Memory B cell (primary cell): Measurements from ENCODE around the gene RB1.
"Not testable (repeated sequence)": the region's sequence is repeated elsewhere in the genome, so short reads cannot be mapped to it uniquely, and the experiment has no call there.

Experiments used
- ATAC-seq: fragments of 150-1000 bp; cut with Tn5 transposase; 2 replicates; pipeline ENCODE4 v1.10.0; 2021; ENCODE audit warnings: low read depth, mild to moderate bottlenecking, moderate library complexity
- DNase-seq, 2 donors: peaks; one replicate each; pipeline ENCODE4 v3.0.0; 2022; ENCODE audit warnings: low spot score in 2 of 2
- H3K27ac Mint-ChIP-seq: one replicate; pipeline ENCODE4 v1.8.0; 2022; ENCODE audit warnings: mild to moderate bottlenecking, moderate library complexity, mixed read lengths
- H3K27me3 Mint-ChIP-seq: one replicate; pipeline ENCODE4 v1.8.0; 2022; ENCODE audit warnings: mixed read lengths
- H3K36me3 Mint-ChIP-seq: one replicate; pipeline ENCODE4 v1.8.0; 2022; ENCODE audit warnings: mild to moderate bottlenecking, mixed read lengths
- H3K4me1 Mint-ChIP-seq: one replicate; pipeline ENCODE4 v1.8.0; 2022; ENCODE audit warnings: mixed read lengths
- H3K4me3 Mint-ChIP-seq: one replicate; pipeline ENCODE4 v1.8.0; 2022; ENCODE audit warnings: mild to moderate bottlenecking, moderate library complexity, mixed read lengths
- H3K9me3 Mint-ChIP-seq: one replicate; pipeline ENCODE4 v1.8.0; 2022; ENCODE audit warnings: mixed read lengths

The RB1 gene

DNA sequence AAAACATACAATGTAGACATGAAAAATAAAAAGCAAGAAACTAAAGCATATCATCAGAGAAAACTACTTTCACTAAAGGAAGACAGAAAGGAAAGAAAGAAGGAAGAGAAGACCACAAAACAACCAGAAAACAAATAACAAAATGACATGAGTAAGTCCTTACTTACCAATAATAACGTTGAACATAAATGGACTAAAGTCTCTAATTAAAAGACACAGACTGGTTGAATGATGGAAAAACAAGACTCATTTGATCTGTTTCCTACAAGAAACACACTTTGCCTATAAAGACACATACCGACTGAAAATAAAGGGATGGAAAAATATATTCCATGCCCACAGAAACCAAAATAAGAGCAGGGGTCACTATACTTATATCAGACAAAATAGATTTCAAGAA, 46.0 kb downstream of the RB1 start:
- no peak for ATAC-seq
- H3K4me3 Mint-ChIP-seq: no peak overlapping the region
- H3K27ac Mint-ChIP-seq: no peak overlapping the region
- H3K9me3 Mint-ChIP-seq: peaks cover 18% of the 10 kb centered on the region
- H3K27me3 Mint-ChIP-seq: no peaks in the 10 kb centered on the region
- peaks cover 67% of the 10 kb centered on the region for H3K36me3 Mint-ChIP-seq
- DNase-seq: no peak
- peaks cover 2% of the 10 kb centered on the region for H3K4me1 Mint-ChIP-seq

DNA sequence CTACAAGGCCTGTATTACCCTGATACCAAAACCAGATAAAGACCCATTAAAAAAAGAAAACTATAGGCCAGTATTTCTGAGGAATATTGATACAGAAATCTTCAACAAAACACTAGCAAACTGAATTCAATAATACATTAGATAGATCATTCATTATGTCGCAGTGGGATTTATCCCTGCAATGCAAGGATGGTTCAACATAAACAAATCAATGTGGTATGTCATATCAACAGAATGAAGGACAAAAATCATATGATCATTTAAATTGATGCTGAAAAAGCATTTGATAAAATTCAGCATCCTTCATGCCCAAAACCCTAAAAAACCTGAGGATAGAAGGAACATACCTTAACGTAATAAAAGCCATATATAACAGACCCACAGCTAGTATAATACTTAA, 50.0 kb downstream of the RB1 start:
- peaks cover 22% of the 10 kb centered on the region for H3K9me3 Mint-ChIP-seq
- no peaks in the 10 kb centered on the region for H3K4me1 Mint-ChIP-seq
- H3K4me3 Mint-ChIP-seq: no peak overlapping the region
- no peaks in the 10 kb centered on the region for H3K27me3 Mint-ChIP-seq
- no peak for ATAC-seq
- DNase-seq: no peak
- no peak overlapping the region for H3K27ac Mint-ChIP-seq
- H3K36me3 Mint-ChIP-seq: peaks cover 66% of the 10 kb centered on the region

DNA sequence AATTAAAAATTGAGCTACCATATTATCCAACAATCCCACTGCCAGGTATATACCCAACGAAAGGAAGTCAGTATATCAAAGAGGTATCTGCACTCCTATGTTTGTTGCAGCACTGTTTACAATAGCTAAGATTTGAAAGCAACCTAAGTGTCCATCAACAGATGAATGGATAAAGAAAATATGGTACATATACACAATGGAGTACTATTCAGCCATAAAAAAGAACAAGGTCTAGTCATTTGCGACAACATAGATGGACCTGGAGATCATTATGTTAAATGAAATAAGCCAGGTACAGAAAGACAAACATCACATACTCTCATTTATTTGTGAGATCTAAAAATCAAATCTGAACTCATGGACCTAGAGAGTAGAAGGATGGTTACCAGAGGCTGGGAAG, 52.0 kb downstream of the RB1 start:
- DNase-seq, ATAC-seq, H3K27ac Mint-ChIP-seq, H3K27me3 Mint-ChIP-seq, H3K4me3 Mint-ChIP-seq, H3K4me1 Mint-ChIP-seq: not testable (repeated sequence)
- Mint-ChIP-seq H3K9me3 (peaks cover 17% of the 10 kb centered on the region), H3K36me3 (peaks cover 58% of the 10 kb centered on the region)

DNA sequence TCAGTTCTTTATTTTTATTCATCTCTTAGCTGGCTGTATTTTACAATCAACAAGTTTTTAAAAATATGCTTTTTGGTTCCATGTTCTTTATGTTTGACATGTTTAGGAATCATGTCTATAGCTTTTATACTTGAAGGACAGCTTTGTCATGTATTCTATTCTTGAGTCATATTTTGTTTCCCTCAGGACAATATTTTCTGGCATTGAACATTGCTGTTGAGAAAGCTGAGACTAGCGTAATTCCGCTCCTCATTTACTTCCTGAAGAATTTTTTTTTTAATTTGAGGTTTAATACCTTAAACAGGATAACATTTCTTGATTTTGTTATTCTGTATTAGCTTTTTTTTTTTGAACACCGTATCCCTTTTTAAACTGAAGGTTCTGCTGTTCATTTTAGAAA, 53.2 kb downstream of the RB1 start:
- Mint-ChIP-seq H3K27me3 (no peaks in the 10 kb centered on the region), H3K9me3 (peaks cover 8% of the 10 kb centered on the region), H3K4me1 (no peaks in the 10 kb centered on the region), H3K27ac (no peak overlapping the region), H3K36me3 (peaks cover 48% of the 10 kb centered on the region), H3K4me3 (no peak overlapping the region)
- no peak for DNase-seq
- ATAC-seq: no peak

DNA sequence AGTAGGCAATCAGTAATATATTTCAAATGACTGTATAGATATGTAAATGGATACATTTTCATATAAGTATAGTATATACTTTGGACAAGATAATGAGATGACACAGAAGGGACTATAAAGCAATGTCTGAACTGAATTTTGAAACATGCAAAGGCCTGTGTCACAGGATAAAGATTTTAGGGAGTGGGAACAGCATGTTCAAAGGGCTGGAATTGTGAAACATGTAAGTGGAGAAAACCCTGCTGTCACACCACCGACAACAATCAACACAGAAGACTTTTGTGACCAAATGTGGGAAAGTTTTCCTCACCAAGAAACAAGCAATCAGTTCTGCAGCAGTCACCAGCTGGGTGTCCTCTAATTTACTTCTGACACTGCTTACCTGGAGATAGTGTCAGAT, 66.4 kb downstream of the RB1 start:
- H3K4me3 Mint-ChIP-seq: no peak overlapping the region
- H3K36me3 Mint-ChIP-seq: peaks cover 44% of the 10 kb centered on the region
- no peaks in the 10 kb centered on the region for H3K27me3 Mint-ChIP-seq
- ATAC-seq: no peak
- no peak overlapping the region for H3K27ac Mint-ChIP-seq
- peaks cover 2% of the 10 kb centered on the region for H3K4me1 Mint-ChIP-seq
- peaks cover 11% of the 10 kb centered on the region for H3K9me3 Mint-ChIP-seq
- DNase-seq: no peak

DNA sequence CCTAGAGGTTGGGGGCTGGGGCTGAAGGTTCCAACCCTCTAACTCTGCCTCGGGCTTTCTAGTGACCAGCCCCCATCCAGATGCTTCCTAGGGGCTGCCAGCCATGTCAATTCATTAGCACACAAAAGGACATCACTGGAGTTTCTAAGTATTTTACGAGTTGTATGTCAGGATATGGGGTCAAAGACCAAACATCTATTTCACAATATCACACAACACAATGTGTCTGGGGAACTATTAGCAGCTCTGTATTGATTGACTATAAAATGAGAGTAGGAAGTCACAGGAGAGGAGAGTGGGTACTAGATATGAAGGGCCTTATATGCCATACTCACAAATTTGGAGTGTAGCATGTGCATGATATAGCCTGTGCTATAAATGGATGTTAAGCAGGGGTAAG, 67.3 kb downstream of the RB1 start:
- no peak for ATAC-seq
- Mint-ChIP-seq H3K4me3 (no peak overlapping the region), H3K27me3 (no peaks in the 10 kb centered on the region), H3K36me3 (peaks cover 42% of the 10 kb centered on the region), H3K27ac (no peak overlapping the region), H3K9me3 (peaks cover 11% of the 10 kb centered on the region), H3K4me1 (peaks cover 2% of the 10 kb centered on the region)
- DNase-seq: no peak

DNA sequence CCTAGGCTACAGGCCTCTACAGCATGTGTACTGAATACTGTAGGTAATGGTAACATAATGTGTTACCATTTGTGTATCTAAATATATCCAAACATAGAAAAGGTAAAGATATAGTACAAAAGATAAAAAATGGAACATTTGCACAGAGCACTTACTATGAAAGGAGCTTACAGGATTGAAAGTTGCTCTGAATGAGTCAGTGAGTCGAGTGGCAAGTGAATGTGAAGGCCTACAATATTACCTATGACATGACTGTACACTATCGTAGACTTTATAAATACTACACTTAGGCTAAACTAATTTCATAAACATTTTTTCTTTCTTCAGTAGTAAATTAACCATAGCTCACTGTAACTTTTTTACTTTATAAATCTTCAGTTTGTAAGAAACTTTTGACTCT, 74.3 kb downstream of the RB1 start:
- ATAC-seq (no peak), DNase-seq (no peak)
- Mint-ChIP-seq H3K9me3 (peaks cover 9% of the 10 kb centered on the region), H3K4me3 (no peak overlapping the region), H3K27ac (no peak overlapping the region), H3K4me1 (peaks cover 4% of the 10 kb centered on the region), H3K36me3 (peaks cover 38% of the 10 kb centered on the region), H3K27me3 (no peaks in the 10 kb centered on the region)

DNA sequence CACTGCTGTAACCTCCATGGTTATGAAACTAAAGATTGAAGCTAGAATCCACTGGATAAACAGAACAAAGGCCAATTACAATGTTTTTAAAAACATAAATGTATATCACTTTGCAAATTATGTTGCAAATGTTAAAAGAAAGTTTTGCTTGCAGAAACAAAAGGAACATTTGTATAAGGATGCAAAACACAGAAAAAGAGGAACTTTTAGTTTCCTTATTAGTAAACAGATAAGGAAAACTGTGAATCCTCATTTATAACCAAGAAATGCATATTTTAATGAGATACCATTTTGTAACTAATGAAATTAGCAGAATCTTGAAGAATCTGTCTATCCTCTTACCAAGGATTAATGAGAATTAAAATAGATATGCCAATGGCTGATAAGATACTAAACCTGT, 77.0 kb downstream of the RB1 start:
- no peak for DNase-seq
- Mint-ChIP-seq H3K27ac (peak overlapping the region; percentile 41), H3K4me3 (no peak overlapping the region), H3K9me3 (no peaks in the 10 kb centered on the region), H3K4me1 (peaks cover 4% of the 10 kb centered on the region), H3K36me3 (peaks cover 31% of the 10 kb centered on the region), H3K27me3 (no peaks in the 10 kb centered on the region)
- no peak for ATAC-seq

DNA sequence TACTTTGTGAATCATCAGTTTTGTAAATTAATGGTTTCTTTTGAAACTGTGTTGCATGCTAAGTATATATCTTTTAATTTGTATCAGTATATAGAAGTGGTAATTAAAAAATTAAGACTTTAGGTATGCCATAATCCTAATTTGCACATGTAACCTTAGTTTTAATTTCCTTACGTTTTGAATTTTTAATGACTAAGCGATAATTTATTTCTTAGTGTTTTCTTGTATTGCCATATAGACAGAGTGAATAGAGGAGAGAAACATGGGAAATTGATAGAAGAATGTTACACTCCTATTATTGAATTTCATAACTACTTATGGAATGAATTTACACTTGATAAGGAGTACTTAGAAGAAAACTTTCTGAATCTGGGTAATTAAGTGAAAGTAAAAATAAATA, 79.8 kb downstream of the RB1 start:
- Mint-ChIP-seq H3K27ac (no peak overlapping the region), H3K36me3 (peaks cover 32% of the 10 kb centered on the region)
- no peak for DNase-seq

DNA sequence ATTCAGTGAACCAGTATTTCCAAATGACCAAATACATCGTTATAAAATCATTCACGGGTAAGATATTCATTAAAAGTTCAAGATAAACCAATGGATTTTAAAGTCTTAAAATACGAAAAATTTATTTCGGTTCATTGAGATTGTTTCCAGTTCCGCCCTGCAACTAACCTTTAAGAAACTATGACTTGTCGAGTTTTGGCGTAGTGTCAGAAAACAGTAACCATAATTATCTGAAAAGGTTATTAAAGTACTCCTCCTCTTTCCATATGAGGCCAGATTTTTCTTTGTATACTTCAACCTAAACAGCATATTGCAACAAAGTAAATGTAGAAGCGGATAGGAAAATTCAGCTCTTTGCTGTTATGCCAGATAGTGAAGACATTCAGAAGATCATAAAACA, 83.3 kb downstream of the RB1 start:
- ATAC-seq: no peak
- no peaks in the 10 kb centered on the region for H3K4me1 Mint-ChIP-seq
- H3K27me3 Mint-ChIP-seq: no peaks in the 10 kb centered on the region
- no peak overlapping the region for H3K4me3 Mint-ChIP-seq
- no peak for DNase-seq
- H3K36me3 Mint-ChIP-seq: peaks cover 42% of the 10 kb centered on the region
- no peak overlapping the region for H3K27ac Mint-ChIP-seq
- peaks cover 12% of the 10 kb centered on the region for H3K9me3 Mint-ChIP-seq

More for the DNA sequence above, 79.8 kb downstream of the RB1 start:
- Mint-ChIP-seq H3K27me3 (no peaks in the 10 kb centered on the region), H3K4me1 (peaks cover 4% of the 10 kb centered on the region), H3K9me3 (no peaks in the 10 kb centered on the region), H3K4me3 (no peak overlapping the region)
- ATAC-seq: no peak

DNA sequence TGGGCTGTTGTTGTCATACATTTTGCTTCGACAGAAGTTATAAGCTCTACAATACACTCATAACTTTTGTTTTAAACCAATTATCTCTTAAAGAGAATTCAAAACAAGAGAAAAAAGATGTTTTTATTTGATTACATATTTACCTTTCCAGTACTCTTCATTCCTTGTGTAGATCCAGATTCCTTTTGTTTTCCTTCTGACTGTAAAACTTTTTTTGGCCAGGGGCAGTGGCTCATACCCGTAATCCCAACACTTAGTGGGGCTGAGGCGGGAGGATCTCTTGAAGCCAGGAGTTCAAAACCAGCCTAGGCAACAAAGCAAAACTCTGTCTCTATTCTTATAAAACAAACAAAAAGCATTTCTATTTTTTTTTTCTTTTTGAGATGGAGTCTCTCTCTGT, 87.7 kb downstream of the RB1 start:
- Mint-ChIP-seq H3K27ac (no peak overlapping the region), H3K4me1 (no peaks in the 10 kb centered on the region), H3K27me3 (no peaks in the 10 kb centered on the region), H3K4me3 (no peak overlapping the region), H3K9me3 (peaks cover 20% of the 10 kb centered on the region), H3K36me3 (peaks cover 55% of the 10 kb centered on the region)
- ATAC-seq: no peak
- no peak for DNase-seq

DNA sequence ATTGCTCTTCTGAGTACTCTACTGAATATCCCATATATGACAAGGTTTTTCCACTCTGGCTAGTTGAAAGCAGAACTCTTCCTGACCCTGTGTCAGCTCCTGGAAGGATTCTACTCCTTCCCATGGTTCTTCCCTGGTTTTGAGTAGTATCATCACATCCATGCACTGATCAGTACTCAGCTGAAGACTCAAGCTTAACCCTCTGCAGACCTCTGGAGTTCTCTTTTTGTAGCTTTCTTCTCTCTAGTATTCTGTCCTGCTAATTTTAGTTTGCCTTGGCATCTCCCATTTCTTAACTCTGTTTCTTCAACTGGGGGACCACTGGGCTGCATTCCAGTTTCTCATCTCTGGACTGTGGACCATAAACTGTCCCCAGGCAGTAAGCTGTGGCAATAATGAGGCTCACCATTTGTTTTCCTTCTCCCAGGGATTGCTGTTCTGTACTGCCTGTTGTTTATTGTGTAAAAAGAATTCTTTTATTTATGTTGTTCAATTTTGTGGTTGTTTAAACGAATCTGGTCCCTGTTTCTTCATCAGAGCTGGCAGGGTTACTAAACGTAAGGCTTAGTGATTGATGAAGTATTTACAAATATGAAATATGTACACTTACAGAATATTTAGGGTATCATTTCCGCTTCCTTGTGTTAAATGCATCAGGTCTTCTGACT, 89.6 kb downstream of the RB1 start:
- ATAC-seq (no peak), DNase-seq (no peak)
- no peaks in the 10 kb centered on the region for H3K4me1 Mint-ChIP-seq
- H3K27me3 Mint-ChIP-seq: no peaks in the 10 kb centered on the region
- H3K4me3 Mint-ChIP-seq: no peak overlapping the region
- no peak overlapping the region for H3K27ac Mint-ChIP-seq
- peaks cover 20% of the 10 kb centered on the region for H3K9me3 Mint-ChIP-seq
- peaks cover 54% of the 10 kb centered on the region for H3K36me3 Mint-ChIP-seq

DNA sequence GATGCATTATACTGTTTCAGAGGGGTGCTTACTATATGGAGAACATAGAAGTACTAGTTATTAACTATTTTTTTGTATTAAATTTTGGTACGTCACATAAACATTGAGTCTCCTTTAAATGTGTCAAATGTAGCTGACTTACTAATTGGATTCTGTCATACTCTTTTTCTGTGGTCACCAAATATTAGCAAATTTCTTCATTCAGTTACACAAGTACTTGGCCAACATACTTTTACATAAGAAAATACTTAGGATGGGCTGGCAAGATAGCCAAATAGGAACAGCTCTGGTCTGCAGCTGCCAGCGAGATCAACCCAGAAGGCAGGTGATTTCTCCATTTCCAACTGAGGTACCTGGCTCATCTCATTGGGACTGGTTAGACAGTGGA, 90.1 kb downstream of the RB1 start:
- Mint-ChIP-seq H3K27ac (no peak overlapping the region), H3K27me3 (no peaks in the 10 kb centered on the region), H3K4me1 (no peaks in the 10 kb centered on the region), H3K36me3 (peaks cover 53% of the 10 kb centered on the region), H3K9me3 (peaks cover 20% of the 10 kb centered on the region), H3K4me3 (no peak overlapping the region)
- no peak for ATAC-seq
- DNase-seq: no peak

DNA sequence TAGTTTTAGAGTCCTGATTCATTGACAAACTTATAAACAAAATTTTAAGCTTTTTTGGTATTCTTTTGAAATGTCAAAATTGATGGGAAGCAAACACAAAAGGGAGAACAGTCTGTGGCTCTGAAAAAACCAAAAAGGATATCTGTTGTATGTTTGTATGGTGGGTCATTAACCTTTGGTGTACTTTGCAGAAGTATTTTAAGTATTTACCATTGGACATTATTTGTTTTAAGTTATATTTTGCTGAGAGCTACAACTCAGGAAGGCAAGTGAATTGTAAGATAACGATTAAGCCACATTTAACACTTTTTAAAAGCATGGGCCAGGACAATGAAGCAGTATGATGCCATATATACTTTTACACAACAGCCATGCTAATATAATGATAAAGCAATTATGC, 94.2 kb downstream of the RB1 start:
- Mint-ChIP-seq H3K27me3 (no peaks in the 10 kb centered on the region), H3K27ac (no peak overlapping the region), H3K36me3 (peaks cover 31% of the 10 kb centered on the region)

DNA sequence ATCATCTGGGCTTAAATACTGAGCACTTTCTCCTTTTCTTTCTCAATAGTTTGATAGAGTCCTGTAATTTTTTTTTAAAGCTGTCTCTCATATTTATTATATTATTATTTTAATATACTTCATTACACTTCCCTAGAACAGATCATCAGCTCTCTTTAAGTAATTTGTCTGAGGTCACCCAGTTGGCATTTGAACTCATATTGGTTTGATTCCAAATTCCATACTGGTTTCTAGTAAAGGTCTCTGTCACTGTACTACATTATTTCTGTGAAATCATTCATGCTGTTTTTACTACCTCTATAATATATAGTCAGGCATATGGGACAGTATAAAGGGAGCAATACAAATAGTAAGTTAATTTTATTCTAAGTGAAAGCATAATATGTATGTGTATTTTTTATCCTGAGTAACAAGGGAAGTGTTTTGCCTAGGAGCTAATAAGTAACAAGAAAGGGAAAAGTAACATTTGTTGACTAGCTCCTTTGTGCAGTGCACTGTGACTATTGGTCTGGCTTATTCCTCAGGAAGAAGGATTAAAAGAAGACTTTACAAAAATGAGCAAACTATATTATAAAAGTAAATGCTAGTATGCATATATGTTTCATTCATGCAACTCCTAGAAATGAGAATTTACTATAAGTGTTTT, 95.0 kb downstream of the RB1 start:
- DNase-seq (no peak), ATAC-seq (no peak)
- Mint-ChIP-seq H3K9me3 (peaks cover 5% of the 10 kb centered on the region), H3K36me3 (peaks cover 23% of the 10 kb centered on the region), H3K27ac (no peak overlapping the region), H3K4me3 (no peak overlapping the region), H3K4me1 (peaks cover 5% of the 10 kb centered on the region), H3K27me3 (no peaks in the 10 kb centered on the region)

More for the DNA sequence above, 94.2 kb downstream of the RB1 start:
- Mint-ChIP-seq H3K4me1 (peaks cover 5% of the 10 kb centered on the region), H3K9me3 (peaks cover 5% of the 10 kb centered on the region), H3K4me3 (no peak overlapping the region)
- DNase-seq (no peak), ATAC-seq (no peak)
